WERI-Rb-1 (cell line): ENCODE measurements around the gene CHD6.

ENCODE experiments used
- DNase-seq: peaks from one replicate; pipeline ENCODE4 v3.0.0-alpha.2; 2020
- H3K27ac ChIP-seq: fragments of 250-450 bp; sonication (Bioruptor Pico); 2 replicates; pipeline ENCODE4 v1.5.1; 2020; ENCODE audit warnings: mild to moderate bottlenecking, moderate library complexity
- H3K27me3 ChIP-seq: fragments of 250-450 bp; sonication (Bioruptor Pico); 2 replicates; pipeline ENCODE4 v1.5.1; 2021; ENCODE audit warnings: mild to moderate bottlenecking, low read depth, moderate library complexity; ENCODE audit not compliant: insufficient read depth, severe bottlenecking
- H3K36me3 ChIP-seq: fragments of 250-450 bp; sonication (Bioruptor Pico); 2 replicates; pipeline ENCODE4 v1.5.1; 2020; ENCODE audit warnings: mild to moderate bottlenecking, moderate library complexity
- H3K4me3 ChIP-seq: 2 replicates; pipeline ENCODE4 v1.5.1; 2011; ENCODE audit warnings: low read depth, mild to moderate bottlenecking, control low read depth, low read length
- H3K9me3 ChIP-seq: fragments of 250-450 bp; sonication (Bioruptor Pico); 2 replicates; pipeline ENCODE4 v1.5.1; 2021; ENCODE audit warnings: mild to moderate bottlenecking, moderate library complexity; ENCODE audit not compliant: severe bottlenecking
- TF ChIP-seq, protein P1 (sequence below): IDR thresholded peaks from 2 replicates; pipeline ENCODE4 v1.5.1; 2011; ENCODE audit warnings: low read depth, mild to moderate bottlenecking, control low read depth, inconsistent platforms, low read length

CHD6 gene

DNA sequence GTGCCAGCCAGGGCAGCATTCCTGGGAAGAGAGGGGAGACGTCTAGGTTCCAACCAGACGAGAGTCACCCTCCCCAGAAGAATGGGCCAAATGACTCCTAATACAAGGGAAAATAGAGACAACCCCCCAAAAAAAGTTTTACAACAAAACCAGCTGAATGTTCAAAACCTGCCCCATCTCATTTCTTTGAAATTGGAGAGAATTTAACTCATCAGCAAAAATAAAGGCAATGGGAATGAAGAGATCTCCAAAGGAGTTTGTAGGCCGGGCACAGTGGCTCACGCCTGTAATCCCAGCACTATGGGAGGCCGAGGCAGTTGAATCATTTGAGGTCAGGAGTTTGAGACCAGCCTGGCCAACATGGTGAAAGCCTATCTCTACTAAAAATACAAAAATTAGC lies 241.8 kb downstream of the CHD6 start:
- H3K36me3 ChIP-seq, result no peaks in the 10 kb centered on the region
- DNase-seq, result no peak
- TF ChIP-seq, protein P1, sequence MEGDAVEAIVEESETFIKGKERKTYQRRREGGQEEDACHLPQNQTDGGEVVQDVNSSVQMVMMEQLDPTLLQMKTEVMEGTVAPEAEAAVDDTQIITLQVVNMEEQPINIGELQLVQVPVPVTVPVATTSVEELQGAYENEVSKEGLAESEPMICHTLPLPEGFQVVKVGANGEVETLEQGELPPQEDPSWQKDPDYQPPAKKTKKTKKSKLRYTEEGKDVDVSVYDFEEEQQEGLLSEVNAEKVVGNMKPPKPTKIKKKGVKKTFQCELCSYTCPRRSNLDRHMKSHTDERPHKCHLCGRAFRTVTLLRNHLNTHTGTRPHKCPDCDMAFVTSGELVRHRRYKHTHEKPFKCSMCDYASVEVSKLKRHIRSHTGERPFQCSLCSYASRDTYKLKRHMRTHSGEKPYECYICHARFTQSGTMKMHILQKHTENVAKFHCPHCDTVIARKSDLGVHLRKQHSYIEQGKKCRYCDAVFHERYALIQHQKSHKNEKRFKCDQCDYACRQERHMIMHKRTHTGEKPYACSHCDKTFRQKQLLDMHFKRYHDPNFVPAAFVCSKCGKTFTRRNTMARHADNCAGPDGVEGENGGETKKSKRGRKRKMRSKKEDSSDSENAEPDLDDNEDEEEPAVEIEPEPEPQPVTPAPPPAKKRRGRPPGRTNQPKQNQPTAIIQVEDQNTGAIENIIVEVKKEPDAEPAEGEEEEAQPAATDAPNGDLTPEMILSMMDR, result no peak
- H3K27ac ChIP-seq, result no peak overlapping the region
- H3K27me3 ChIP-seq, result no peaks in the 10 kb centered on the region
- no peak overlapping the region for H3K4me3 ChIP-seq
- no peaks in the 10 kb centered on the region for H3K9me3 ChIP-seq

DNA sequence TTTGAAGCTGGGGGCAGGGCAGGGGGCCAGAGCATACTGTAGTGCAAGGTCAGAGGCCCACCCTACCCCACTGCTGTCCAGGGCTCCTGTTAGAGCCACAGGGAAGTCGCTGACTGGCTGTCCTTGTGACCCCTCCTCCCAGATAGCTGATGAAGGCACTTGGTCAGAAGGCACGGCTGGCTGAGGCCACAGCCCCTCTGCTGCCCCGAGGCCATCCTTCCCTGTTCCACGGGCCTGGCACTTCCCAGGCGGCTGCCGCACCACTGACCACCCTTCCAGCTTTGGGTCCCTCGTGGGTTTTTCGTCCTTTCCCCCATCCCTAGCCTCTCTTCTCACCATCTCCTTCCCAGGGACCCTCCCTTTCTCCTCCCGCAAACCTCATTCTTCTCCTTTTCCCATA lies 242.3 kb downstream of the CHD6 start:
- no peaks in the 10 kb centered on the region for H3K9me3 ChIP-seq
- TF ChIP-seq, protein P1, result no peak
- no peaks in the 10 kb centered on the region for H3K27me3 ChIP-seq

DNA sequence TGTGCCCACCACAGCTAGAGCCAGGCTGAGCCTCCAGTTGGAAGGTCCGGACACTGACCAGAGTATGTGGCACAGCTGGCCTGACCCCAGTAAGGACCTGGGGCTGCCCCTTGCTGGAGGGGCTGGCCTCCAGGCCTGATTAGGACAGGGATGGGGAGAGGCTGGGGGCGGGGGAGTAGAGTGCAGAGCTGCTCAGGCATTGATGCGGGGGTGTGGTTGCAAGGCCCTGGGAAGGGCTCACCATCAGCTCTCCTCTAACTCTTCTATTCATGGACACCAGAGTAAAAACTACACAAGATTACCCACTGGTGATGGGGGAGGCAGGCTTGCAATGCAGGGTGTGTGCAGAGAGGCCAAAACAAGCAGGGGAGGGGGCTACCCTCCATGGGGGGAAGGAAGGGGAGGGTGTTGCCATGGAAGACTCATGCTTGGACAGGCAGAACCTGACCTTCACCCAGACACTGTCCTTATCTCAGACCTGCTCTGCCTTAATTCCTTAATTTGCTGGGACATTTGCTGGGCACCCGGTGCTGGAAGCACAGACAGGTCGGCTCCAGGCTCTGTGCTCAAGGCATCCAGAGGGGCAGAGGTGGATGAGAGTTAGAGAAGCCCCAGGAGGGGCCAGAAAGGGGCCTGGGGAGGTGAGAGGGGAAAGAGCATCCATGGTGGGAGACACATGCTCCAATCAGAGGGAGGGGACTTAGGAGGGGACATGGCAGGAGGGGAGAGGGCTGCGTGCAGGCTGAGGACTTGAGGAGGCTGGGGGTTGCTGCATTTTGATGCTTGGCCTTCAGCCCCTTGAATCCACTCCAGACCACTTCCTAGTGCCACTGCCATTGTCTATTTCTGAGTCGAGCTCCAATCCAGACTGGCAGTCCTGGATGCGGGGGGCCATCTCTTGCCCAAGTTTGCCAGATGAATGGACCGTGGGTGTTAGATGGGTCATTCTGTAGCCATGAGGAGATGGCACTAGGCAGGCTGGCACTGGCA lies 244.0 kb downstream of the CHD6 start:
- H3K4me3 ChIP-seq, result no peak overlapping the region
- H3K27me3 ChIP-seq, result no peaks in the 10 kb centered on the region

More for the DNA sequence above, 242.3 kb downstream of the CHD6 start:
- Histone ChIP-seq H3K36me3 (no peaks in the 10 kb centered on the region), H3K4me3 (no peak overlapping the region), H3K27ac (no peak overlapping the region)
- no peak for DNase-seq

DNA sequence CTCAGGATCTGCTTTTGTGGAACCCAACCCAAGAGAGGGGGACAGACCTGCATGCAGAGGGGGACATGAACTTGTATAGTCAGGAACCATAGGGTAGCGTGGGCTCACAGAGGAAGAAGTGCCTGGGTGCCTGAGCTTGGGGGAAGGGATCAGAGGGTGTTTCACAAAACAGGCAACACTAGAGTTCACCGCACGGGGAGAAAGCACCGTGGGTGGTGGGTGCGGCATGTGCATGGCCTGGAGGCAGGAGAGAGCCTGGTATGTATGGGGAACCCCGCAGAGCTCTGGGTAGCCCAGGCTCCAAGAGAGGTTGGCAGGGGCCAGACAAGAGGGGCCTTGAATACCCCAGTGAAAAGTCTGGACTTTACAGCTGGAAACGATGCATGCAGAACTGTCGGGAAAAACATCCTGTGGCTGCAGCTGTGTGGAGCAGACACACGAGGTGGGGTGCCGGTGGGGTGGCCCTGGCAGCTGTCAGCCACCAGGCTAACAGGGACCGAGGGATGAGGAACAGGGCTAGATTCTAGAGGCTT lies 244.9 kb downstream of the CHD6 start:
- Histone ChIP-seq H3K4me3 (no peak overlapping the region), H3K27ac (no peak overlapping the region), H3K36me3 (no peaks in the 10 kb centered on the region), H3K27me3 (no peaks in the 10 kb centered on the region), H3K9me3 (no peaks in the 10 kb centered on the region)
- TF ChIP-seq, protein P1, result no peak
- no peak for DNase-seq

More for the DNA sequence above, 244.0 kb downstream of the CHD6 start:
- DNase-seq, result no peak
- Histone ChIP-seq H3K9me3 (no peaks in the 10 kb centered on the region), H3K27ac (no peak overlapping the region), H3K36me3 (no peaks in the 10 kb centered on the region)
- TF ChIP-seq, protein P1, result no peak

DNA sequence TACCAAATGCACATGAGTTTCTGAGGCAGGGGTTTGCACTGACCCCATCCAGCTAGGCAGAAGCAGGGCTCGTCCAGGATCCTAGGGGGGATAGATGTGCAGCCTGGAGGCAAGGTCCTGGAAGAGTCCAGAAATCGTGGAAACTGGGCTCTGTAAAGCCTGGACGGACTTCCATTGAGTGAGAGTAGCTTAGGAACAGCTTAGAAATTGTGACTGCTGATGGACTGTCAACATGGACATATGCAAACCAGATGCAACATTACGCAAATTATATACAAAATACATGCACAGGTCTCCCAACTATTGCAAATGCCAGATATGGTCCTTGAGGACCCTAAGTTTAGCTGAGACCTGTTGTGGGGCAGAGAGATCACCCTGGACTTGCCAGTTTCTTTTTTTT lies 246.8 kb downstream of the CHD6 start:
- no peak overlapping the region for H3K27ac ChIP-seq
- H3K36me3 ChIP-seq, result no peaks in the 10 kb centered on the region
- no peak for DNase-seq
- TF ChIP-seq, protein P1, result no peak
- no peak overlapping the region for H3K4me3 ChIP-seq
- no peaks in the 10 kb centered on the region for H3K27me3 ChIP-seq
- no peaks in the 10 kb centered on the region for H3K9me3 ChIP-seq
